ENCODE measurements around the gene COQ2. TPM values are rescaled to one million over a fixed set of nuclear protein-coding genes. Genes with fewer than 3 reads are reported as not detected.
"Not testable (repeated sequence)": the region's sequence is repeated elsewhere in the genome, so short reads cannot be mapped to it uniquely, and the experiment has no call there.

Gene COQ2
- total RNA-seq, 1 donor from 2014 or later, result 27.3 TPM

GRCh38 chr4:83293305-83294046 is 8.9 kb upstream of the COQ2 start:
- no peaks in the 10 kb centered on the region for H3K36me3 ChIP-seq
- no peaks in the 10 kb centered on the region for H3K4me1 ChIP-seq
- H3K27ac ChIP-seq (replicated peaks), result no peak overlapping the region
- H3K27me3 ChIP-seq (ENCODE audit: low read depth), result no peaks in the 10 kb centered on the region
- no peaks in the 10 kb centered on the region for H3K9me3 ChIP-seq (replicated peaks)
- TF ChIP-seq, protein P1, sequence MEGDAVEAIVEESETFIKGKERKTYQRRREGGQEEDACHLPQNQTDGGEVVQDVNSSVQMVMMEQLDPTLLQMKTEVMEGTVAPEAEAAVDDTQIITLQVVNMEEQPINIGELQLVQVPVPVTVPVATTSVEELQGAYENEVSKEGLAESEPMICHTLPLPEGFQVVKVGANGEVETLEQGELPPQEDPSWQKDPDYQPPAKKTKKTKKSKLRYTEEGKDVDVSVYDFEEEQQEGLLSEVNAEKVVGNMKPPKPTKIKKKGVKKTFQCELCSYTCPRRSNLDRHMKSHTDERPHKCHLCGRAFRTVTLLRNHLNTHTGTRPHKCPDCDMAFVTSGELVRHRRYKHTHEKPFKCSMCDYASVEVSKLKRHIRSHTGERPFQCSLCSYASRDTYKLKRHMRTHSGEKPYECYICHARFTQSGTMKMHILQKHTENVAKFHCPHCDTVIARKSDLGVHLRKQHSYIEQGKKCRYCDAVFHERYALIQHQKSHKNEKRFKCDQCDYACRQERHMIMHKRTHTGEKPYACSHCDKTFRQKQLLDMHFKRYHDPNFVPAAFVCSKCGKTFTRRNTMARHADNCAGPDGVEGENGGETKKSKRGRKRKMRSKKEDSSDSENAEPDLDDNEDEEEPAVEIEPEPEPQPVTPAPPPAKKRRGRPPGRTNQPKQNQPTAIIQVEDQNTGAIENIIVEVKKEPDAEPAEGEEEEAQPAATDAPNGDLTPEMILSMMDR (IDR thresholded peaks at IDR 0.05; ENCODE audit: borderline replicate concordance), result no peak
- intact Hi-C loops (cut with micrococcal nuclease), result no loop called here
- no peak overlapping the region for H3K4me3 ChIP-seq
- DNase-seq, result no peak

DNA sequence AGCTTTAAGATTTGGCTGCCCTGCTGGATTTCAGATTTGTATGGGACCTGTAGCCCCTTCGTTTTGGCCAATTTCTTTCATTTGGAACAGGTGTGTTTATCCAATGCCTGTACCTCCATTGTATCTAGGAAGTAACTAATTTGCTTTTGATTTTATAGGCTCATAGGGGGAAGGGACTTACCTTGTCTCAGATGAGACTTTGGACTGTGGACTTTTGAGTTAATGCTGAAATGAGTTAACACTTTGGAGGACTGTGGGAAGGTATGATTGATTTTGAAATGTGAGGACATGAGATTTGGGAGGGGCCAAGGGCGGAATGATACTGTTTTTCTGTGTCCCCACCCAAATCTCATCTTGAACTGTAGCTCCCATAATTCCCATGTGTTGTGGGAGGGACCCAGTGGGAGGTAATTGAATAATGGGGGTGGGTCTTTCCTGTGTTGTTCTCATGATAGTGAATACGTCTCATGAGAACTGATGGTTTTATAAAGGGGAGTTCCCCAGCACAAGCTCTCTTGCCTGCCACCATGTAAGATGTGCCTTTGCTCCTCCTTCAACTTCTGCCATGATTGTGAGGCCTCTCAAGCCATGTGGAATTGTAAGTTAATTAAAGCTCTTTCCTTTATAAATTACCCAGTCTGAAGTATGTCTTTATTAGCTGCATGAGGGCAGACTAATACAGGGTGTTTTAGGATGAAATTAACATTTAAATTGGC is 5.6 kb upstream of the COQ2 start:
- DNase-seq; H3K4me3 ChIP-seq; H3K27ac ChIP-seq (replicated peaks); H3K4me1 ChIP-seq; H3K9me3 ChIP-seq (replicated peaks); intact Hi-C loops (cut with micrococcal nuclease); H3K27me3 ChIP-seq (ENCODE audit: low read depth); H3K36me3 ChIP-seq: not testable (repeated sequence)

DNA sequence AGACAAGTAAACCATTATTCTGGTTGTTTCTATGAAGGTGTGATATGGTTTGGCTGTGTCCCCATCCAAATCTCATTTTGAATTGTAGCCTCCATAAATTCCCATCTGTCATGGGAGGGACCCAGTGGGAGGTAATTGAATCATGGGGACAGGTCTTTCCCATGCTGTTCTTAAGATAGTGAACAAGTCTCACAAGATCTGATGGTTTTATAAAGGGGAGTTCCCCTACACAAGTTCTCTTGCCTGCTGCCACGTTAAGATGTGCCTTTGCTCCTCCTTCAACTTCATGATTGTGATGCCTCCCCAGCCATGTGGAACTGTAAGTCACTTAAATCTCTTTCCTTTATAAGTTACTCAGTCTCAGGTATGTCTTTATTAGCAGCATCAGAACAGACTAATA is 3.8 kb upstream of the COQ2 start:
- H3K4me3 ChIP-seq; H3K36me3 ChIP-seq; H3K27ac ChIP-seq (replicated peaks); DNase-seq; H3K27me3 ChIP-seq (ENCODE audit: low read depth); H3K9me3 ChIP-seq (replicated peaks); intact Hi-C loops (cut with micrococcal nuclease): not testable (repeated sequence)
- peaks cover 22% of the 10 kb centered on the region for H3K4me1 ChIP-seq

- TF ChIP-seq, protein P1 (IDR thresholded peaks at IDR 0.05; ENCODE audit: borderline replicate concordance), result no peak
- Histone ChIP-seq H3K27me3 (ENCODE audit: low read depth) (no peaks in the 10 kb centered on the region), H3K27ac (replicated peaks) (peak overlapping the region; percentile 99), H3K9me3 (replicated peaks) (no peaks in the 10 kb centered on the region), H3K4me1 (peaks cover 38% of the 10 kb centered on the region), H3K4me3 (peak overlapping the region; percentile 81), H3K36me3 (no peaks in the 10 kb centered on the region)
- intact Hi-C loops (cut with micrococcal nuclease), result no loop called here
- DNase-seq, result no peak
Observed at GRCh38 chr4:83285055-83285407, 433 bp upstream of the COQ2 start.

GRCh38 chr4:83283181-83283580 is 1.4 kb downstream of the COQ2 start:
- peaks cover 7% of the 10 kb centered on the region for H3K36me3 ChIP-seq
- no peak overlapping the region for H3K4me3 ChIP-seq

DNA sequence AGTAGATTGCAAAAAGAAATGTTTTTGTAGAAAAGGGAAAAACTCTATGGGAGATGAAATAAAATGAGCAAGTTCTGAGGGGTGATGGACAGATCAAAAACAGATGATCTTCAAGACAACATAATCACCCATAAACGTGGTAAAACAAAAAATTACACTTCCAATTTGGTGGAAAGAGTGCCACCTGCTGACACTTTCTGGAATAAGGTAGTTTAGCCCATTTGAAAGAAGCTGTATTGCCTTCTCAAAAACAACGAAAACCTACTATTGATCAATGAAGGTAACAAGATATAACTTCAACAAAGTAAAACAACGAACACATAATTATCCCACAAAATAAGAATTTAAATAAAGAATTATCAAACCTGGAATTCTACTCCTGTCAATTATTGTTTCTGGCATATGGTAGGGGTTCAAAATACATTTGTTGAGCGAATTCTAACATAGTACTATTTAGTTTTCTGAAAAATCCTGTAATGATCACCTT is 2.5 kb downstream of the COQ2 start:
- peaks cover 38% of the 10 kb centered on the region for H3K4me1 ChIP-seq
- peaks cover 8% of the 10 kb centered on the region for H3K36me3 ChIP-seq
- H3K4me3 ChIP-seq, result no peak overlapping the region
- H3K9me3 ChIP-seq (replicated peaks), result no peaks in the 10 kb centered on the region
- intact Hi-C loops (cut with micrococcal nuclease), result no loop called here
- H3K27ac ChIP-seq (replicated peaks), result no peak overlapping the region
- TF ChIP-seq, protein P1 (IDR thresholded peaks at IDR 0.05; ENCODE audit: borderline replicate concordance), result peak; percentile 72
- H3K27me3 ChIP-seq (ENCODE audit: low read depth), result no peaks in the 10 kb centered on the region
- no peak for DNase-seq

More at GRCh38 chr4:83283181-83283580, 1.4 kb downstream of the COQ2 start:
- no peaks in the 10 kb centered on the region for H3K9me3 ChIP-seq (replicated peaks)
- no peaks in the 10 kb centered on the region for H3K27me3 ChIP-seq (ENCODE audit: low read depth)
- TF ChIP-seq, protein P1 (IDR thresholded peaks at IDR 0.05; ENCODE audit: borderline replicate concordance), result no peak
- DNase-seq, result no peak
- H3K4me1 ChIP-seq, result peaks cover 38% of the 10 kb centered on the region
- H3K27ac ChIP-seq (replicated peaks), result no peak overlapping the region
- intact Hi-C loops (cut with micrococcal nuclease), result no loop called here
